DND-41 (cell line): ENCODE measurements around the gene ALDH5A1.

ENCODE experiments used
- ATAC-seq: fragments of 200-7000 bp; cut with Tn5 transposase; 3 replicates; pipeline ENCODE4 v1.9.1; 2021; ENCODE audit warnings: low read depth; ENCODE audit not compliant: insufficient read depth
- DNase-seq: peaks from one replicate; pipeline ENCODE4 v3.0.0-alpha.2; 2020
- H2AFZ ChIP-seq: 2 replicates; pipeline ENCODE4 v1.6.0; 2012; ENCODE audit warnings: low read depth, low read length
- H3K27ac ChIP-seq: 2 replicates; pipeline ENCODE4 v1.5.1; 2012; ENCODE audit warnings: low read length, inconsistent platforms
- H3K27me3 ChIP-seq: fragments of 200-600 bp; sonication (generic); 2 replicates; pipeline ENCODE4 v1.6.0; 2012; ENCODE audit warnings: low read length, mild to moderate bottlenecking, inconsistent platforms; ENCODE audit not compliant: insufficient read depth, poor library complexity
- H3K36me3 ChIP-seq: 2 replicates; pipeline ENCODE4 v1.5.1; 2012; ENCODE audit warnings: low read length, inconsistent platforms; ENCODE audit not compliant: insufficient read depth
- H3K4me1 ChIP-seq: 2 replicates; pipeline ENCODE4 v1.5.1; 2012; ENCODE audit warnings: mild to moderate bottlenecking, low read length; ENCODE audit not compliant: insufficient read depth
- H3K4me2 ChIP-seq: 2 replicates; pipeline ENCODE4 v1.6.0; 2012; ENCODE audit warnings: mild to moderate bottlenecking, moderate library complexity, low read length, inconsistent platforms; ENCODE audit not compliant: insufficient read depth
- H3K4me3 ChIP-seq, 2 experiments: fragments of 200-600 bp in 1 of 2; shearing (Covaris generic) in 1 of 2; 2 replicates each; pipeline ENCODE4 v1.5.1; 2012 to 2016; ENCODE audit warnings: inconsistent platforms in 2 of 2, low read length in 2 of 2, mild to moderate bottlenecking in 2 of 2, low read depth in 1 of 2, moderate library complexity in 1 of 2
- H3K79me2 ChIP-seq: 2 replicates; pipeline ENCODE4 v1.6.0; 2012; ENCODE audit warnings: low read length, inconsistent platforms; ENCODE audit not compliant: insufficient read depth
- H3K9ac ChIP-seq: 2 replicates; pipeline ENCODE4 v1.6.0; 2012; ENCODE audit warnings: low read depth, mild to moderate bottlenecking, inconsistent platforms, low read length, moderate library complexity
- H3K9me3 ChIP-seq: 2 replicates; pipeline ENCODE4 v1.5.1; 2012; ENCODE audit warnings: low read length, moderate library complexity, mild to moderate bottlenecking, inconsistent platforms; ENCODE audit not compliant: insufficient read depth, severe bottlenecking
- H4K20me1 ChIP-seq: 2 replicates; pipeline ENCODE4 v1.6.0; 2012; ENCODE audit warnings: low read length; ENCODE audit not compliant: insufficient read depth
- EZH2 ChIP-seq: IDR thresholded peaks from 3 replicates; pipeline ENCODE4 v1.6.1; 2012; ENCODE audit warnings: borderline replicate concordance, low read depth, mild to moderate bottlenecking, moderate library complexity, low read length, inconsistent platforms; ENCODE audit not compliant: severe bottlenecking
- TF ChIP-seq, protein P1 (sequence below): IDR thresholded peaks from 2 replicates; pipeline ENCODE4 v1.5.1; 2012; ENCODE audit warnings: borderline replicate concordance, low read length, moderate library complexity, mild to moderate bottlenecking; ENCODE audit not compliant: poor library complexity, severe bottlenecking; ENCODE audit errors: extremely low read depth

ALDH5A1 gene

DNA sequence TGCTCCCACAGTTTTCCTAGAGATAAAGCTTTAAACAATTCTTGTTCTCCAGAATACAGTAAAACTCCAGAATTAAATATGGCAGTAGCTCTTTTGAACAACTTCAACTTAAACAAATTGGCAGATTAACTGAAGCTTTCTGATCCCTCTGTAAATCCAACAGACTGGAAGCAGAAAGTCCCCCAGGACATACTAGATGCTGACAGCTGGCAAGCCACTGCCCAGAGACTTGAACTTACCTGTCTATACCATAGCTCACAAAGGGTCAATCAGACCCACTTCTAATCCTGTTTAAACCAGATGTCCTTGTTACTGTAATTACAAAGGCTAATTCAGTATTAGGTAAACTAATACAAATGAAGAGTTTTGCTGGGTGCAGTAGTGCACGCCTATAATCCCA is 17.7 kb upstream of the ALDH5A1 start:
- ATAC-seq (no peak), DNase-seq (no peak)
- Histone ChIP-seq H3K9me3 (no peaks in the 10 kb centered on the region), H3K27ac (no peak overlapping the region), H2AFZ (no peak overlapping the region), H3K4me3 (no peak overlapping the region), H3K4me2 (no peak overlapping the region), H3K36me3 (no peaks in the 10 kb centered on the region), H4K20me1 (no peaks in the 10 kb centered on the region), H3K9ac (no peak overlapping the region), H3K27me3 (no peaks in the 10 kb centered on the region), H3K79me2 (no peaks in the 10 kb centered on the region), H3K4me1 (no peaks in the 10 kb centered on the region)
- no peak for TF ChIP-seq EZH2
- TF ChIP-seq, protein P1, sequence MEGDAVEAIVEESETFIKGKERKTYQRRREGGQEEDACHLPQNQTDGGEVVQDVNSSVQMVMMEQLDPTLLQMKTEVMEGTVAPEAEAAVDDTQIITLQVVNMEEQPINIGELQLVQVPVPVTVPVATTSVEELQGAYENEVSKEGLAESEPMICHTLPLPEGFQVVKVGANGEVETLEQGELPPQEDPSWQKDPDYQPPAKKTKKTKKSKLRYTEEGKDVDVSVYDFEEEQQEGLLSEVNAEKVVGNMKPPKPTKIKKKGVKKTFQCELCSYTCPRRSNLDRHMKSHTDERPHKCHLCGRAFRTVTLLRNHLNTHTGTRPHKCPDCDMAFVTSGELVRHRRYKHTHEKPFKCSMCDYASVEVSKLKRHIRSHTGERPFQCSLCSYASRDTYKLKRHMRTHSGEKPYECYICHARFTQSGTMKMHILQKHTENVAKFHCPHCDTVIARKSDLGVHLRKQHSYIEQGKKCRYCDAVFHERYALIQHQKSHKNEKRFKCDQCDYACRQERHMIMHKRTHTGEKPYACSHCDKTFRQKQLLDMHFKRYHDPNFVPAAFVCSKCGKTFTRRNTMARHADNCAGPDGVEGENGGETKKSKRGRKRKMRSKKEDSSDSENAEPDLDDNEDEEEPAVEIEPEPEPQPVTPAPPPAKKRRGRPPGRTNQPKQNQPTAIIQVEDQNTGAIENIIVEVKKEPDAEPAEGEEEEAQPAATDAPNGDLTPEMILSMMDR: no peak

DNA sequence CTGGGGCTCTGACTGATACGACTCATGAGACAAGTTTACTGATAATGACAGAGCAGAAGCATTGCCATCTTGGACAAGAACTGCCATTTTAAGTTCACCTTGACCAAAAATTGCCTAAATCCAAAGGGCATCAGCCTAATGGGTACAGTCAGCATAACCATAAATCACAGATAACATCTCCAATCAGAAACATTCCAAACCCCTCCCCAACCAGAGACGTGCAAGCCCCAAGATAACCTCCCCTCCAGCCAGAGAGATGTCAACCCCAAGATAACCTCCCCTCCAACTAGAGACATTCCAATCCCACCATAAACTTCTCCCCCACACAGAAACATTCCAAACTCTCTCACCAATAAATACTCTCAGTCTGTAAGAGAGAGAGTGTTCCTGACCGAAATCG is 15.9 kb upstream of the ALDH5A1 start:
- no peak overlapping the region for H3K4me2 ChIP-seq
- no peaks in the 10 kb centered on the region for H4K20me1 ChIP-seq
- ATAC-seq (no peak), DNase-seq (no peak)
- no peak overlapping the region for H3K9ac ChIP-seq
- no peaks in the 10 kb centered on the region for H3K79me2 ChIP-seq
- no peak overlapping the region for H3K27ac ChIP-seq
- H2AFZ ChIP-seq: no peak overlapping the region
- no peaks in the 10 kb centered on the region for H3K9me3 ChIP-seq
- H3K36me3 ChIP-seq: no peaks in the 10 kb centered on the region
- TF ChIP-seq, protein P1: no peak
- no peak for TF ChIP-seq EZH2
- H3K4me1 ChIP-seq: no peaks in the 10 kb centered on the region
- no peak overlapping the region for H3K4me3 ChIP-seq
- H3K27me3 ChIP-seq: no peaks in the 10 kb centered on the region

DNA sequence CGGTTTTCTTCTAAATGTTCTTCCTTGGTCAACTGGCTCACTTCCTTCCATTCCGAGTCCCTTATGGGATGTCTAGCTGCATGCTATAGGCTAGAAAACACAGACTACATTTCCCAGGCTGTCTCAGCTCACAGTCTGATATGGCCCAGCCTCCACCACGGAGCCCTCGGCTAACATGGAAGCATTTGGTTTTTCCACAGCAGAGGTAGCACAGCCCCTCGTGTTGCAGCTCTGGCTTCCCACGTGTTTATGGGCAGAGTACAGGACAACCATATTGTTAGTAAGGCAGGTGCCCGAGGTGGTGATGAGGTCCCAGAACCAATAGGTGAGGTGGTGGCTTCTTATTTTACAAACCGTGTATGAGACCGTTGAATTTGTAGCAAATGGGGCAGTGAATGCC is 14.1 kb upstream of the ALDH5A1 start:
- Histone ChIP-seq H3K4me1 (no peaks in the 10 kb centered on the region), H2AFZ (no peak overlapping the region), H3K4me2 (no peak overlapping the region), H3K79me2 (no peaks in the 10 kb centered on the region), H3K9ac (no peak overlapping the region), H3K36me3 (no peaks in the 10 kb centered on the region), H3K9me3 (no peaks in the 10 kb centered on the region), H3K4me3 (no peak overlapping the region), H3K27ac (no peak overlapping the region), H4K20me1 (no peaks in the 10 kb centered on the region), H3K27me3 (no peaks in the 10 kb centered on the region)
- ATAC-seq: no peak
- TF ChIP-seq, protein P1: no peak
- no peak for TF ChIP-seq EZH2
- no peak for DNase-seq

DNA sequence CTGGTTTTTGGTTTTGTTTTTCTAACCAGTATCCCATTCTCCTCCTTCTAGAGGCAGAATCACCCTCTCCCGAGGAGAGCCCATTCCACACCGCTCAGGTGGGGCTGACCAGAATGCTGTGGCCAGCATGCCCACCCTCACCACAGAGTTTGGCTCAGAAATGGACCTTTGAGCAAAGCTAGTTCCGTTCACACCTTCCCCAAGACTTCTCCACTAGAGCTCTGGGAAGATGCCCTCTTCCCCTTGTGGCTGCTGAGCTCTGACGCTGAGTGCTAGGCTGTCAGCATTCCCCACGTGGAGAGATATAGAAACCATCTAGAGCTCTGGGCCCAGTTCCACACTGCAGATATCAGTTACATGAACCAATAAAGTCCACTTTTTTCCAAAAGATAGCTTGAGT is 13.3 kb upstream of the ALDH5A1 start:
- Histone ChIP-seq H3K9ac (no peak overlapping the region), H3K27me3 (no peaks in the 10 kb centered on the region), H3K27ac (no peak overlapping the region), H3K79me2 (no peaks in the 10 kb centered on the region), H3K4me1 (no peaks in the 10 kb centered on the region), H3K4me3 (no peak overlapping the region), H3K9me3 (no peaks in the 10 kb centered on the region), H3K4me2 (no peak overlapping the region), H4K20me1 (no peaks in the 10 kb centered on the region), H2AFZ (no peak overlapping the region), H3K36me3 (no peaks in the 10 kb centered on the region)
- ATAC-seq: no peak
- TF ChIP-seq, protein P1: no peak
- no peak for TF ChIP-seq EZH2
- no peak for DNase-seq
